Osteoblast (primary cell): ENCODE results near the gene ISOC2. TPM values are rescaled to one million over a fixed set of nuclear protein-coding genes. Genes with fewer than 3 reads are reported as not detected.
"Not testable (repeated sequence)": the region's sequence is repeated elsewhere in the genome, so short reads cannot be mapped to it uniquely, and the experiment has no call there.

ENCODE experiments used
- DNase-seq: peaks from one replicate; pipeline ENCODE4 v3.0.0; 2011; ENCODE audit warnings: low spot score, mixed read lengths; ENCODE audit not compliant: insufficient read length; ENCODE audit errors: missing footprints
- H2AFZ ChIP-seq: 2 replicates; pipeline ENCODE4 v1.6.0; 2011; ENCODE audit warnings: mild to moderate bottlenecking, low read length
- H3K27ac ChIP-seq: 2 replicates; pipeline ENCODE4 v1.5.1; 2011; ENCODE audit warnings: mild to moderate bottlenecking, low read depth, low read length, moderate library complexity
- H3K27me3 ChIP-seq: 2 replicates; pipeline ENCODE4 v1.6.0; 2012; ENCODE audit warnings: mild to moderate bottlenecking, control low read depth, inconsistent platforms, low read length, moderate library complexity; ENCODE audit not compliant: insufficient read depth
- H3K36me3 ChIP-seq: 2 replicates; pipeline ENCODE4 v1.5.1; 2011; ENCODE audit warnings: mild to moderate bottlenecking, low read length, control low read depth, moderate library complexity; ENCODE audit not compliant: insufficient read depth
- H3K4me1 ChIP-seq: 2 replicates; pipeline ENCODE4 v1.5.1; 2011; ENCODE audit warnings: mild to moderate bottlenecking, low read length, control low read depth, moderate library complexity; ENCODE audit not compliant: insufficient read depth
- H3K4me2 ChIP-seq: 2 replicates; pipeline ENCODE4 v1.6.0; 2011; ENCODE audit warnings: mild to moderate bottlenecking, low read length; ENCODE audit not compliant: insufficient read depth
- H3K4me3 ChIP-seq: fragments of 200-600 bp; sonication (generic); 3 replicates; pipeline ENCODE4 v1.5.1; 2012; ENCODE audit warnings: mild to moderate bottlenecking, low read length, inconsistent platforms; ENCODE audit not compliant: insufficient read depth
- H3K79me2 ChIP-seq: 2 replicates; pipeline ENCODE4 v1.6.0; 2012; ENCODE audit warnings: mild to moderate bottlenecking, low read length, control low read depth, inconsistent platforms; ENCODE audit not compliant: insufficient read depth
- H3K9me3 ChIP-seq: 2 replicates; pipeline ENCODE4 v1.5.1; 2011; ENCODE audit warnings: low read depth, low read length, control low read depth
- H4K20me1 ChIP-seq: 2 replicates; pipeline ENCODE4 v1.6.0; 2012; ENCODE audit warnings: mild to moderate bottlenecking, low read length, control low read depth; ENCODE audit not compliant: insufficient read depth
- total RNA-seq: library from RNA; depleted of rRNA; stranded (reverse); fragments of >200 nt; gene quantifications from 2 replicates; pipeline ENCODE4 v1.2.3, GENCODE V29; 2012
- TF ChIP-seq, protein P1 (sequence below): IDR thresholded peaks from 2 replicates; pipeline ENCODE4 v1.5.1; 2011; ENCODE audit warnings: mild to moderate bottlenecking, low read depth, low read length, moderate library complexity; ENCODE audit errors: extremely low read depth

ISOC2 gene
- total RNA-seq, 1 donor, result 65.1 TPM

DNA sequence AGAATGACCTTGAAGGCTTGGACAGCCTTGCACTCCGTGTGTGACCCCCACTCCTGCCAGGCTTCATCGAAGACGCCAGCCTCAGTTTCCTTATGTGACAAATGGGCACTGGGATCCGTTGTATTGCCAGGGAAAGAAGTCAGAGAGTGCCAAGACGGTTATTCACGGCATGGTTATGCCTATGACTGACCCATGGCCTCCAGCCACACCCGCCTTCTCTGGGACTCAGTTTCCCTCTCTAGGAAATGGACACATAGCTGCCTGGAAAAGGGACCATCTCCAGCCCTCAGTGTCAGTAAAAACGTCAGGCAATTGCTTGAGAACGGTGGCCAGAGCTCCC is 52.9 kb downstream of the ISOC2 start:
- Histone ChIP-seq H3K36me3 (peaks cover 22% of the 10 kb centered on the region), H3K4me1 (peaks cover 22% of the 10 kb centered on the region), H3K27me3 (peaks cover 3% of the 10 kb centered on the region), H3K9me3 (no peaks in the 10 kb centered on the region), H2AFZ (peak overlapping the region; percentile 91), H3K27ac (peak overlapping the region; percentile 93), H3K4me3 (peak overlapping the region; percentile 87), H4K20me1 (peaks cover 22% of the 10 kb centered on the region), H3K4me2 (peak overlapping the region; percentile 81), H3K79me2 (peaks cover 35% of the 10 kb centered on the region)
- TF ChIP-seq, protein P1, sequence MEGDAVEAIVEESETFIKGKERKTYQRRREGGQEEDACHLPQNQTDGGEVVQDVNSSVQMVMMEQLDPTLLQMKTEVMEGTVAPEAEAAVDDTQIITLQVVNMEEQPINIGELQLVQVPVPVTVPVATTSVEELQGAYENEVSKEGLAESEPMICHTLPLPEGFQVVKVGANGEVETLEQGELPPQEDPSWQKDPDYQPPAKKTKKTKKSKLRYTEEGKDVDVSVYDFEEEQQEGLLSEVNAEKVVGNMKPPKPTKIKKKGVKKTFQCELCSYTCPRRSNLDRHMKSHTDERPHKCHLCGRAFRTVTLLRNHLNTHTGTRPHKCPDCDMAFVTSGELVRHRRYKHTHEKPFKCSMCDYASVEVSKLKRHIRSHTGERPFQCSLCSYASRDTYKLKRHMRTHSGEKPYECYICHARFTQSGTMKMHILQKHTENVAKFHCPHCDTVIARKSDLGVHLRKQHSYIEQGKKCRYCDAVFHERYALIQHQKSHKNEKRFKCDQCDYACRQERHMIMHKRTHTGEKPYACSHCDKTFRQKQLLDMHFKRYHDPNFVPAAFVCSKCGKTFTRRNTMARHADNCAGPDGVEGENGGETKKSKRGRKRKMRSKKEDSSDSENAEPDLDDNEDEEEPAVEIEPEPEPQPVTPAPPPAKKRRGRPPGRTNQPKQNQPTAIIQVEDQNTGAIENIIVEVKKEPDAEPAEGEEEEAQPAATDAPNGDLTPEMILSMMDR, result no peak
- DNase-seq, result no peak

DNA sequence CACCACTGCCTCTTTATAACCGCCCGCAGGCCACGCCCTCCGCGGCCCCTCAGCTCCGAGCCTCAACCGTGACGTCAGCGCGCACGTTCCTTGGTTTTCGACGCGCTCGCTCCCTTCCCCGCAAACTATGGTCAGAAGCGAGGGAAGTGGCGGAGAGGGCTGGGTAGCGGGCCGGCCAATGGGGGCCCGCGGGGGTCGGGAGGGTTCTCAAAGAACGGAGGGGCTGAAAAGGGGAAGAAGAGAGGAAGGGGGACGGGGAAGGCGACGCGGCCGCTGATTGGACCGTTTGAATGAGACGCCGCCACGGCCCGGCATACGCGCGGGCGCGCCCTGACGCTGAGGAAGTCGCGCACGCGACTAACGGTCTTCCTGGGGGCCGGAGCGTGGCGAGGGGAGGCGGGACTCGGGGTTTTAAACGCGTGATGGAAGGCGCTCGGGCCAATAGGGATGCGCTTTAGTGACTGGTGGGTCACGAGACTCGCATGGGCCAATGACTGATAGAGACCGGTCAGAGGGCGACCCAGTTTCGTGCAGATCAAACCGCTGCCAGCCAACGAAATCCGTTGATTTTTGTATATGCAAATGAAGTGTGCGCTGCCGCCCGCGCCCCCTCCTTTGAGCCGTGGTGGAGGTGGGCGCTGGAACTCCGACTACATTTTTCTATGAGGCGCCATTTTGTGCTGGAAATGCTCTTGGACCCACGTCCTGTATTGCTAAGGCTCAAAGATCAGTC is 53.5 kb downstream of the ISOC2 start:
- Histone ChIP-seq H3K4me2 (peak overlapping the region; percentile 81), H2AFZ (peak overlapping the region; percentile 91), H3K79me2 (peaks cover 36% of the 10 kb centered on the region), H3K27me3 (peaks cover 3% of the 10 kb centered on the region), H3K27ac (peak overlapping the region; percentile 93), H4K20me1 (peaks cover 24% of the 10 kb centered on the region), H3K9me3 (no peaks in the 10 kb centered on the region), H3K4me1 (peaks cover 22% of the 10 kb centered on the region), H3K4me3 (peak overlapping the region; percentile 87), H3K36me3 (peaks cover 27% of the 10 kb centered on the region)
- DNase-seq, result peak; percentile 100
- TF ChIP-seq, protein P1, result no peak

DNA sequence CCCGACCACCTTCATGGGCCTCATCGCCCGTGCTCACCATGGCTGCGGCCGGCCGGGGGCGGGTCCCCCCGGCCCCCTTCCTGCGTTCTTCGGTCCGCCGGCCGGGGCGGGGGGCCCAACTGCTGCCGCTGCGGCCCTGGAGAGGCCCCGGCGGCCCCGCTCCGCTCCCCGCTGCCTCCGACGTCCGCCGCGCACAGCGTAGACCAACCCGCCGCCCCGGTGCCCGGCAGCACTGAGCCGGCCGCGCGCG is 54.0 kb downstream of the ISOC2 start, which contains the start of gene UBE2S:
Gene UBE2S (minus strand): TSS at position 239 of the 250 bp plus-strand sequence. CDS start 199 bp downstream, at position 40.
- H3K27ac ChIP-seq, result peak within 1 kb of the TSS; percentile 93
- H3K4me2 ChIP-seq, result peak within 1 kb of the TSS; percentile 81
- H2AFZ ChIP-seq, result peak within 1 kb of the TSS; percentile 91
- H4K20me1 ChIP-seq, result peaks cover 29% of the 10 kb centered on the region
- H3K4me1 ChIP-seq, result peaks cover 22% of the 10 kb centered on the region
- H3K36me3 ChIP-seq, result peaks cover 31% of the 10 kb centered on the region
- peaks cover 40% of the 10 kb centered on the region for H3K79me2 ChIP-seq
- DNase-seq, H3K27me3 ChIP-seq, H3K9me3 ChIP-seq: not testable (repeated sequence)
- peak within 1 kb of the TSS; percentile 87 for H3K4me3 ChIP-seq

DNA sequence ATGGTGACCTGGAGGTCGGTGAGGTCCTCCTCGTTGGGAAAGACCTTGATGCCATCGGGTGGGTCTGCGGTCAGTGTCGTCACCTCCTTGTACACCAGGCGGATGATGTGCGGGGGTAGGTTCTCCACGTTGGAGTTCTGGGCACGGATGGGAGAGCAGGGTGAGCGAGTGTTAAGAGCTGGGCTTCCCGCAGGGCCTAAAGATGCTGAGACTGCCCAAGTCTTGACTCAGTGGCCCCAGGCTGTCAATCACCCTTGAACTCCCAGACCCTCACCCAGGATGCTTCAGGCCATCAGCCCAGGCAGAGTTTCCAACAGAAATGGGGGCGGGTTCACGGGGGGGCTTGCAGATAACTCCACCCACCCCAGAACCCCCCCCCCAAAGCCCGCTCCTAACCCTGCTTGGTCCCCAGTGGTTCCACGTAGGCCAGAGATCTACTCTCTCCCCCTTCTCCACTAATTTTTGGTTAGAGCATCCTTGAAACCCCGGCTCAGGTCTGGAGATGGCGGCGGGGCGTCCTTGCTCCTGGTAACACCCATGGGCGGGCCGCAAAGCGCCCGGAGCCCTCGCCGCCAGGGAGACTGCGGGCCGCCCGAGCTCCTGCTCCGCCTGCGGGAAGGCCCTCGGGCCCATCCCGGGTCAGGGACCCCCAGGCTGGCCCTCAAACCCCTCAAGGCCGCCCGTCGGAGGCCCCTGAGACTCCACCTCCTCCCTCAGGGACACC is 54.5 kb downstream of the ISOC2 start:
- H3K4me3 ChIP-seq, result peak overlapping the region; percentile 87
- peaks cover 33% of the 10 kb centered on the region for H4K20me1 ChIP-seq
- peaks cover 22% of the 10 kb centered on the region for H3K4me1 ChIP-seq
- peak overlapping the region; percentile 93 for H3K27ac ChIP-seq
- H3K79me2 ChIP-seq, result peaks cover 45% of the 10 kb centered on the region
- H3K27me3 ChIP-seq, result peaks cover 3% of the 10 kb centered on the region
- H3K9me3 ChIP-seq, result no peaks in the 10 kb centered on the region
- peaks cover 36% of the 10 kb centered on the region for H3K36me3 ChIP-seq
- peak; percentile 92 for DNase-seq
- H2AFZ ChIP-seq, result no peak overlapping the region
- peak overlapping the region; percentile 81 for H3K4me2 ChIP-seq
- TF ChIP-seq, protein P1, result no peak
